ENCODE data around the gene BECN2.
"Not testable (repeated sequence)": the region's sequence is repeated elsewhere in the genome, so short reads cannot be mapped to it uniquely, and the experiment has no call there.

BECN2 gene

GRCh38 chr1:241979071-241979470, 21.5 kb downstream of the BECN2 start:
- TF ChIP-seq CTCF (IDR thresholded peaks at IDR 0.05; ENCODE audit: extremely low read depth, missing control alignments) = no peak
- no peak for DNase-seq (ENCODE audit: low spot score)

- DNase-seq (ENCODE audit: low spot score) = no peak
- TF ChIP-seq CTCF (IDR thresholded peaks at IDR 0.05; ENCODE audit: extremely low read depth, missing control alignments) = no peak
Observed at GRCh38 chr1:241979926-241980325, 22.4 kb downstream of the BECN2 start.

GRCh38 chr1:241985787-241986186, 28.2 kb downstream of the BECN2 start:
- DNase-seq (ENCODE audit: low spot score) = peak; percentile 59
- peak; percentile 32 for TF ChIP-seq CTCF (IDR thresholded peaks at IDR 0.05; ENCODE audit: extremely low read depth, missing control alignments)

- not testable (repeated sequence) for DNase-seq (ENCODE audit: low spot score)
Observed at GRCh38 chr1:241988389-241988930, 30.9 kb downstream of the BECN2 start.

GRCh38 chr1:241990040-241990439, 32.5 kb downstream of the BECN2 start:
- DNase-seq (ENCODE audit: low spot score) = no peak

GRCh38 chr1:241992734-241993133, 35.2 kb downstream of the BECN2 start:
- TF ChIP-seq CTCF (IDR thresholded peaks at IDR 0.05; ENCODE audit: extremely low read depth, missing control alignments) = no peak
- no peak for DNase-seq (ENCODE audit: low spot score)

More at GRCh38 chr1:241990040-241990439, 32.5 kb downstream of the BECN2 start:
- no peak for TF ChIP-seq CTCF (IDR thresholded peaks at IDR 0.05; ENCODE audit: extremely low read depth, missing control alignments)

- no peak for TF ChIP-seq CTCF (IDR thresholded peaks at IDR 0.05; ENCODE audit: extremely low read depth, missing control alignments)
Observed at GRCh38 chr1:241994171-241994570, 36.6 kb downstream of the BECN2 start.

GRCh38 chr1:241997401-241997998, 39.9 kb downstream of the BECN2 start:
- no peak for DNase-seq (ENCODE audit: low spot score)
- TF ChIP-seq CTCF (IDR thresholded peaks at IDR 0.05; ENCODE audit: extremely low read depth, missing control alignments) = no peak

More at GRCh38 chr1:241994171-241994570, 36.6 kb downstream of the BECN2 start:
- DNase-seq (ENCODE audit: low spot score) = no peak

Data from GM20000 (cell line).